WTC11 (cell line): ENCODE measurements around the gene RTP1.

Experiments used
- ETV6 ChIP-seq: sonication (generic); formaldehyde crosslinking; IDR thresholded peaks from 2 replicates; pipeline ENCODE4 v1.8.1; 2022; ENCODE audit warnings: mild to moderate bottlenecking, missing genetic modification reagents
- FOXK1 ChIP-seq: sonication (generic); formaldehyde crosslinking; IDR thresholded peaks from 2 replicates; pipeline ENCODE4 v1.8.0; 2022; ENCODE audit warnings: mild to moderate bottlenecking, moderate library complexity, missing genetic modification reagents
- GRHL2 ChIP-seq: fragments of 250-450 bp; sonication (Bioruptor Pico); IDR thresholded peaks from 2 replicates; pipeline ENCODE4 v1.8.0; 2022; ENCODE audit warnings: mild to moderate bottlenecking, moderate library complexity; ENCODE audit not compliant: insufficient replicate concordance, severe bottlenecking
- MXD4 ChIP-seq: fragments of 250-450 bp; sonication (Bioruptor Pico); IDR thresholded peaks from 2 replicates; pipeline ENCODE4 v1.8.0; 2021; ENCODE audit warnings: mild to moderate bottlenecking, moderate library complexity, borderline replicate concordance
- NFYB ChIP-seq: sonication (generic); formaldehyde crosslinking; conservative IDR thresholded peaks from 2 replicates; pipeline ENCODE4 v1.8.0; 2022; ENCODE audit warnings: low read depth, missing genetic modification reagents
- RELA ChIP-seq: sonication (generic); formaldehyde crosslinking; IDR thresholded peaks from 2 replicates; pipeline ENCODE4 v1.8.1; 2022; ENCODE audit warnings: missing genetic modification reagents, mild to moderate bottlenecking, borderline replicate concordance
- SP1 ChIP-seq: sonication (generic); formaldehyde crosslinking; conservative IDR thresholded peaks from 2 replicates; pipeline ENCODE4 v1.8.1; 2022; ENCODE audit warnings: missing genetic modification reagents
- TEAD4 ChIP-seq: sonication (generic); formaldehyde crosslinking; IDR thresholded peaks from 2 replicates; pipeline ENCODE4 v1.8.0; 2022; ENCODE audit warnings: mild to moderate bottlenecking, missing genetic modification reagents
- ZNF121 ChIP-seq: sonication (generic); formaldehyde crosslinking; IDR thresholded peaks from 2 replicates; pipeline ENCODE4 v1.8.0; 2023; ENCODE audit warnings: missing genetic modification reagents
- TF ChIP-seq, protein P1 (sequence below): sonication (generic); formaldehyde crosslinking; IDR thresholded peaks from 2 replicates; pipeline ENCODE4 v1.8.0; 2022; ENCODE audit warnings: mild to moderate bottlenecking, missing genetic modification reagents
- TF ChIP-seq, protein P2 (sequence below): fragments of 200-600 bp; IDR thresholded peaks from 2 replicates; pipeline ENCODE4 v1.8.0; 2022; ENCODE audit warnings: antibody characterized with exemption
- TF ChIP-seq, protein P3 (sequence below): fragments of 250-450 bp; sonication (Bioruptor Pico); IDR thresholded peaks from 2 replicates; pipeline ENCODE4 v1.9.0; 2021; ENCODE audit warnings: mild to moderate bottlenecking
- TF ChIP-seq, protein P4 (sequence below): sonication (generic); formaldehyde crosslinking; IDR thresholded peaks from 2 replicates; pipeline ENCODE4 v1.8.1; 2023; ENCODE audit warnings: mild to moderate bottlenecking, moderate library complexity, missing genetic modification reagents

DNA sequence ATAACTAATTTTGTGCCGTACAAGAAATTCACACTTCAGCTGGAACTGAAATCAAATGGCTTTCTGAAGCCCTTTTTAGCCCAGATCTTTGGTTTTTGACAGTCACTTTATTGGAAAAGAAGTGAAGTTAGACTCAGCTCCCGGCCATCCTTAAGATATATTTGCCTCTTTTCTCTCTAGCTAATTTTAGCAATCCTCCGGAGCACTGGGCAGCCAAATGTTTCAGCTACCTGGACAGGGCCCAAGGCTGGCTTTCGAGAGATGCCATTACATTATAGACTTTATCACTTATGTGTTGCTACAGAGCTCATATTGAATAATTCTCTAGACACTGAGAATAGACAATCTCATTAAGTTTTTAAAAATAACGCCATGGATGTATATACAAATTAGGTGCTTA is 29.5 kb upstream of the RTP1 start:
- TF ChIP-seq, protein P1, sequence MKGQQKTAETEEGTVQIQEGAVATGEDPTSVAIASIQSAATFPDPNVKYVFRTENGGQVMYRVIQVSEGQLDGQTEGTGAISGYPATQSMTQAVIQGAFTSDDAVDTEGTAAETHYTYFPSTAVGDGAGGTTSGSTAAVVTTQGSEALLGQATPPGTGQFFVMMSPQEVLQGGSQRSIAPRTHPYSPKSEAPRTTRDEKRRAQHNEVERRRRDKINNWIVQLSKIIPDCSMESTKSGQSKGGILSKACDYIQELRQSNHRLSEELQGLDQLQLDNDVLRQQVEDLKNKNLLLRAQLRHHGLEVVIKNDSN (CRISPR knock-in tag) = no peak
- TF ChIP-seq FOXK1 (CRISPR knock-in tag) = no peak
- TF ChIP-seq, protein P2, sequence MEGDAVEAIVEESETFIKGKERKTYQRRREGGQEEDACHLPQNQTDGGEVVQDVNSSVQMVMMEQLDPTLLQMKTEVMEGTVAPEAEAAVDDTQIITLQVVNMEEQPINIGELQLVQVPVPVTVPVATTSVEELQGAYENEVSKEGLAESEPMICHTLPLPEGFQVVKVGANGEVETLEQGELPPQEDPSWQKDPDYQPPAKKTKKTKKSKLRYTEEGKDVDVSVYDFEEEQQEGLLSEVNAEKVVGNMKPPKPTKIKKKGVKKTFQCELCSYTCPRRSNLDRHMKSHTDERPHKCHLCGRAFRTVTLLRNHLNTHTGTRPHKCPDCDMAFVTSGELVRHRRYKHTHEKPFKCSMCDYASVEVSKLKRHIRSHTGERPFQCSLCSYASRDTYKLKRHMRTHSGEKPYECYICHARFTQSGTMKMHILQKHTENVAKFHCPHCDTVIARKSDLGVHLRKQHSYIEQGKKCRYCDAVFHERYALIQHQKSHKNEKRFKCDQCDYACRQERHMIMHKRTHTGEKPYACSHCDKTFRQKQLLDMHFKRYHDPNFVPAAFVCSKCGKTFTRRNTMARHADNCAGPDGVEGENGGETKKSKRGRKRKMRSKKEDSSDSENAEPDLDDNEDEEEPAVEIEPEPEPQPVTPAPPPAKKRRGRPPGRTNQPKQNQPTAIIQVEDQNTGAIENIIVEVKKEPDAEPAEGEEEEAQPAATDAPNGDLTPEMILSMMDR = no peak
- TF ChIP-seq ZNF121 (CRISPR knock-in tag) = no peak
- TF ChIP-seq, protein P3, sequence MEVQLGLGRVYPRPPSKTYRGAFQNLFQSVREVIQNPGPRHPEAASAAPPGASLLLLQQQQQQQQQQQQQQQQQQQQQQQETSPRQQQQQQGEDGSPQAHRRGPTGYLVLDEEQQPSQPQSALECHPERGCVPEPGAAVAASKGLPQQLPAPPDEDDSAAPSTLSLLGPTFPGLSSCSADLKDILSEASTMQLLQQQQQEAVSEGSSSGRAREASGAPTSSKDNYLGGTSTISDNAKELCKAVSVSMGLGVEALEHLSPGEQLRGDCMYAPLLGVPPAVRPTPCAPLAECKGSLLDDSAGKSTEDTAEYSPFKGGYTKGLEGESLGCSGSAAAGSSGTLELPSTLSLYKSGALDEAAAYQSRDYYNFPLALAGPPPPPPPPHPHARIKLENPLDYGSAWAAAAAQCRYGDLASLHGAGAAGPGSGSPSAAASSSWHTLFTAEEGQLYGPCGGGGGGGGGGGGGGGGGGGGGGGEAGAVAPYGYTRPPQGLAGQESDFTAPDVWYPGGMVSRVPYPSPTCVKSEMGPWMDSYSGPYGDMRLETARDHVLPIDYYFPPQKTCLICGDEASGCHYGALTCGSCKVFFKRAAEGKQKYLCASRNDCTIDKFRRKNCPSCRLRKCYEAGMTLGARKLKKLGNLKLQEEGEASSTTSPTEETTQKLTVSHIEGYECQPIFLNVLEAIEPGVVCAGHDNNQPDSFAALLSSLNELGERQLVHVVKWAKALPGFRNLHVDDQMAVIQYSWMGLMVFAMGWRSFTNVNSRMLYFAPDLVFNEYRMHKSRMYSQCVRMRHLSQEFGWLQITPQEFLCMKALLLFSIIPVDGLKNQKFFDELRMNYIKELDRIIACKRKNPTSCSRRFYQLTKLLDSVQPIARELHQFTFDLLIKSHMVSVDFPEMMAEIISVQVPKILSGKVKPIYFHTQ (CRISPR knock-in tag) = no peak
- no peak for TF ChIP-seq MXD4 (CRISPR knock-in tag)
- no peak for TF ChIP-seq ETV6 (CRISPR knock-in tag)
- no peak for TF ChIP-seq GRHL2 (CRISPR knock-in tag)
- TF ChIP-seq TEAD4 (CRISPR knock-in tag) = no peak
- no peak for TF ChIP-seq SP1
- TF ChIP-seq RELA (CRISPR knock-in tag) = no peak
- no peak for TF ChIP-seq NFYB
- TF ChIP-seq, protein P4, sequence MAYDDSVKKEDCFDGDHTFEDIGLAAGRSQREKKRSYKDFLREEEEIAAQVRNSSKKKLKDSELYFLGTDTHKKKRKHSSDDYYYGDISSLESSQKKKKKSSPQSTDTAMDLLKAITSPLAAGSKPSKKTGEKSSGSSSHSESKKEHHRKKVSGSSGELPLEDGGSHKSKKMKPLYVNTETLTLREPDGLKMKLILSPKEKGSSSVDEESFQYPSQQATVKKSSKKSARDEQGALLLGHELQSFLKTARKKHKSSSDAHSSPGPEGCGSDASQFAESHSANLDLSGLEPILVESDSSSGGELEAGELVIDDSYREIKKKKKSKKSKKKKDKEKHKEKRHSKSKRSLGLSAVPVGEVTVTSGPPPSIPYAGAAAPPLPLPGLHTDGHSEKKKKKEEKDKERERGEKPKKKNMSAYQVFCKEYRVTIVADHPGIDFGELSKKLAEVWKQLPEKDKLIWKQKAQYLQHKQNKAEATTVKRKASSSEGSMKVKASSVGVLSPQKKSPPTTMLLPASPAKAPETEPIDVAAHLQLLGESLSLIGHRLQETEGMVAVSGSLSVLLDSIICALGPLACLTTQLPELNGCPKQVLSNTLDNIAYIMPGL (CRISPR knock-in tag) = no peak
